K562 (cell line): ENCODE results near the gene USP48. TPM values are rescaled to one million over a fixed set of nuclear protein-coding genes. Genes with fewer than 3 reads are reported as not detected.

ENCODE experiments used
- COPS2 ChIP-seq: fragments of 450-650 bp; conservative IDR thresholded peaks from 2 replicates; pipeline ENCODE4 v1.6.1; 2016; ENCODE audit warnings: mild to moderate bottlenecking, moderate library complexity
- DNMT1 ChIP-seq: fragments of 450-650 bp; IDR thresholded peaks from 2 replicates; pipeline ENCODE4 v1.6.1; 2016; ENCODE audit warnings: antibody characterized with exemption, mild to moderate bottlenecking
- FOXP1 ChIP-seq: sonication (generic); formaldehyde crosslinking; IDR thresholded peaks from 2 replicates; pipeline ENCODE4 v1.8.0; 2022; ENCODE audit warnings: mild to moderate bottlenecking, missing genetic modification reagents
- HCFC1 ChIP-seq: IDR thresholded peaks from 2 replicates; pipeline ENCODE4 v1.6.1; 2012; ENCODE audit warnings: low read depth, low read length, improper control_type of control experiment
- HLTF ChIP-seq: fragments of 450-650 bp; IDR thresholded peaks from 2 replicates; pipeline ENCODE4 v1.6.1; 2016
- KAT8 ChIP-seq: fragments of 450-650 bp; IDR thresholded peaks from 2 replicates; pipeline ENCODE4 v1.6.1; 2016; ENCODE audit warnings: low read depth, mild to moderate bottlenecking
- MEF2D ChIP-seq: conservative IDR thresholded peaks from 2 replicates; pipeline ENCODE4 v1.6.1; 2016; ENCODE audit warnings: low read depth, missing genetic modification characterization, missing compliant biosample characterization
- NR4A1 ChIP-seq, 2 experiments: fragments of 250-450 bp in 1 of 2; fragments of 450-650 bp in 1 of 2; sonication (Bioruptor Pico) in 1 of 2; IDR thresholded peaks; 2 replicates each; pipeline versions ENCODE4 v1.4.0 to v1.6.1; 2016 to 2020; ENCODE audit warnings: mild to moderate bottlenecking in 2 of 2, missing compliant biosample characterization in 1 of 2, missing genetic modification characterization in 1 of 2, moderate library complexity in 1 of 2
- SMAD2 ChIP-seq: fragments of 150-350 bp; IDR thresholded peaks from 2 replicates; pipeline ENCODE4 v1.6.1; 2014; ENCODE audit warnings: low read depth, mild to moderate bottlenecking, low read length
- SP1 ChIP-seq: sonication (generic); formaldehyde crosslinking; IDR thresholded peaks from 2 replicates; pipeline ENCODE4 v1.8.1; 2022; ENCODE audit warnings: mild to moderate bottlenecking, missing genetic modification reagents
- ZC3H8 ChIP-seq: fragments of 450-650 bp; IDR thresholded peaks from 2 replicates; pipeline ENCODE4 v1.6.1; 2017
- ZNF133 ChIP-seq: fragments of 250-450 bp; sonication (Bioruptor Pico); IDR thresholded peaks from 2 replicates; pipeline ENCODE4 v1.4.0; 2020; ENCODE audit warnings: mild to moderate bottlenecking
- polyA plus RNA-seq, 8 experiments: library from polyadenylated mRNA; depleted of rRNA in 4 of 8; stranded (reverse) in 5 of 8; unstranded in 3 of 8; fragments of >200 nt; fragmentation: Nextera tagmentation in 2 of 8; fragmentation: Illumina TruSeq in 1 of 8; extraction: Ambion mirVana in 2 of 8; extraction: Trizol in 1 of 8; gene quantifications; 2 replicates each; pipeline versions ENCODE4 v1.2.1 to v1.2.3, GENCODE V29; 2011 to 2014; ENCODE audit warnings: inconsistent platforms in 1 of 8, missing spikeins in 1 of 8
- total RNA-seq, 7 experiments: library from RNA; depleted of rRNA in 6 of 7; stranded (reverse); fragments of >200 nt in 6 of 7; fragmentation: Illumina TruSeq in 2 of 7; extraction: Trizol in 2 of 7; gene quantifications; 2 replicates each; pipeline versions ENCODE4 v1.2.1 to v1.2.3, GENCODE V29; 2011 to 2021; ENCODE audit warnings: low replicate concordance in 1 of 7
- TF ChIP-seq, protein P1 (sequence below): sonication (generic); formaldehyde crosslinking; IDR thresholded peaks from 2 replicates; pipeline ENCODE4 v1.8.1; 2023; ENCODE audit warnings: mild to moderate bottlenecking, missing genetic modification reagents
- TF ChIP-seq, protein P2 (sequence below): fragments of 250-450 bp; sonication (Bioruptor Pico); IDR thresholded peaks from 2 replicates; pipeline ENCODE4 v1.8.0; 2021; ENCODE audit warnings: borderline replicate concordance, mild to moderate bottlenecking, moderate library complexity; ENCODE audit not compliant: poor library complexity, severe bottlenecking
- TF ChIP-seq, protein P3 (sequence below): IDR thresholded peaks from 2 replicates; pipeline ENCODE4 v1.6.1; 2016; ENCODE audit warnings: missing genetic modification characterization, missing compliant biosample characterization
- TF ChIP-seq, protein P4 (sequence below), 2 experiments: fragments of 450-650 bp in 1 of 2; IDR thresholded peaks; 2 replicates each; pipeline ENCODE4 v1.6.1; 2011 to 2017; ENCODE audit warnings: low read depth in 2 of 2, antibody characterized with exemption in 1 of 2, borderline replicate concordance in 1 of 2, low read length in 1 of 2, mild to moderate bottlenecking in 1 of 2, mixed read lengths in 1 of 2; ENCODE audit not compliant: control insufficient read depth in 1 of 2
- TF ChIP-seq, protein P5 (sequence below): fragments of 450-650 bp; IDR thresholded peaks from 2 replicates; pipeline ENCODE4 v1.6.1; 2014; ENCODE audit warnings: low read depth, mild to moderate bottlenecking, moderate library complexity, borderline replicate concordance

Gene USP48
- total and polyA plus RNA-seq, 9 of the 15 experiments (the other 6 are each of a cell fraction or from before 2014, with no cell fraction given), result 23.3 to 123 (median 106) TPM

DNA sequence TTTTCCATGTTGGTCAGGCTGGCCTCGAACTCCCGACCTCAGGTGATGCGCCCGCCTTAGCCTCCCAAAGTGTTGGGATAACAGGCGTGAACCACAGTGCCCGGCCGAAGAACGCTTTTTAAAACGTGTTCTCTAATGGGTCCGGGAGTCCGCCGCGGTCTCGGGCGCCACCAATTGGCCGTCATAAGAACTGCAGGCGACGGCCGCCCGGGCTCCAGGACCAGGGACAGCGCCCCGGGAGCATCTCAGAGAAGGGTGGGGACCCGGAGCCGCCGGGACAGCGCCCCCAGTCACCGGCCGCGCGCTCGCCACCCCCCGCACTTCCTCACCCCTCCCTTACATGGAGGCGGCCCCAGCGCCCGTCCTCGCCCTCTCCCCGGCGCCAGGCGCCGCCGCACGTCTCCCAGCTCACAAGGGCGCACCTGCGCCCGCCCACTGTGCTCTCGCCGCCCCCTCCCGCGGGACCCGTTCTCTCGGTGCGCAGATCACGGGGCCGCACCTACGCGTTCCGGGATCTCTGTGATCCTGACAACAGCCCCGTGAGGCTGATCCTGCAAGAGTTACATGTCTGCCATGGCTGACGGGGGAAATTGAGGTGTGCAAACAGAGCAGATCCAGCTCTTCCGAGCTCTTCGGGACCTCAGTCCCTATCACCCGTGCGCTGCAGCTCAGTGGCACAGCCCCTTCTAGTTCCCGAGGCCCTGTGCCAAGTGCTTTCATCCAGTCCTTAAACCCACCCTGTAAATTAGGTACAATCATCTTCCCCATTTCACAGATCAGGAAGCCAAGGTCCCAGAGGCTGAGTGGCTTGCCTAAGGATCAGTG lies 123.6 kb downstream of the USP48 start (continued):
- TF ChIP-seq ZNF133 (no peak), HCFC1 (peak; percentile 51; the same call in 1 of the 2 replicates), SMAD2 (no peak), FOXP1 (peak; percentile 99), COPS2 (no peak), ZC3H8 (no peak), KAT8 (no peak), MEF2D (tag) (no peak), HLTF (0 out of 2 replicates have a peak, but pooled peaks have one; percentile 8), SP1 (CRISPR knock-in tag) (peak; percentile 87), DNMT1 (no peak), NR4A1 (CRISPR knock-in tag; IDR thresholded peaks at IDR 0.05) (0 out of 2 replicates have a peak, but pooled peaks have one; percentile 6), NR4A1 (tag; IDR thresholded peaks at IDR 0.05) (0 out of 2 replicates have a peak, but pooled peaks have one; percentile 73)
- TF ChIP-seq, protein P1, sequence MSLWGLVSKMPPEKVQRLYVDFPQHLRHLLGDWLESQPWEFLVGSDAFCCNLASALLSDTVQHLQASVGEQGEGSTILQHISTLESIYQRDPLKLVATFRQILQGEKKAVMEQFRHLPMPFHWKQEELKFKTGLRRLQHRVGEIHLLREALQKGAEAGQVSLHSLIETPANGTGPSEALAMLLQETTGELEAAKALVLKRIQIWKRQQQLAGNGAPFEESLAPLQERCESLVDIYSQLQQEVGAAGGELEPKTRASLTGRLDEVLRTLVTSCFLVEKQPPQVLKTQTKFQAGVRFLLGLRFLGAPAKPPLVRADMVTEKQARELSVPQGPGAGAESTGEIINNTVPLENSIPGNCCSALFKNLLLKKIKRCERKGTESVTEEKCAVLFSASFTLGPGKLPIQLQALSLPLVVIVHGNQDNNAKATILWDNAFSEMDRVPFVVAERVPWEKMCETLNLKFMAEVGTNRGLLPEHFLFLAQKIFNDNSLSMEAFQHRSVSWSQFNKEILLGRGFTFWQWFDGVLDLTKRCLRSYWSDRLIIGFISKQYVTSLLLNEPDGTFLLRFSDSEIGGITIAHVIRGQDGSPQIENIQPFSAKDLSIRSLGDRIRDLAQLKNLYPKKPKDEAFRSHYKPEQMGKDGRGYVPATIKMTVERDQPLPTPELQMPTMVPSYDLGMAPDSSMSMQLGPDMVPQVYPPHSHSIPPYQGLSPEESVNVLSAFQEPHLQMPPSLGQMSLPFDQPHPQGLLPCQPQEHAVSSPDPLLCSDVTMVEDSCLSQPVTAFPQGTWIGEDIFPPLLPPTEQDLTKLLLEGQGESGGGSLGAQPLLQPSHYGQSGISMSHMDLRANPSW, result peak; percentile 61; the same call in 1 of the 2 replicates
- TF ChIP-seq, protein P2, sequence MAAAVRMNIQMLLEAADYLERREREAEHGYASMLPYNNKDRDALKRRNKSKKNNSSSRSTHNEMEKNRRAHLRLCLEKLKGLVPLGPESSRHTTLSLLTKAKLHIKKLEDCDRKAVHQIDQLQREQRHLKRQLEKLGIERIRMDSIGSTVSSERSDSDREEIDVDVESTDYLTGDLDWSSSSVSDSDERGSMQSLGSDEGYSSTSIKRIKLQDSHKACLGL (CRISPR knock-in tag), result no peak
- TF ChIP-seq, protein P3, sequence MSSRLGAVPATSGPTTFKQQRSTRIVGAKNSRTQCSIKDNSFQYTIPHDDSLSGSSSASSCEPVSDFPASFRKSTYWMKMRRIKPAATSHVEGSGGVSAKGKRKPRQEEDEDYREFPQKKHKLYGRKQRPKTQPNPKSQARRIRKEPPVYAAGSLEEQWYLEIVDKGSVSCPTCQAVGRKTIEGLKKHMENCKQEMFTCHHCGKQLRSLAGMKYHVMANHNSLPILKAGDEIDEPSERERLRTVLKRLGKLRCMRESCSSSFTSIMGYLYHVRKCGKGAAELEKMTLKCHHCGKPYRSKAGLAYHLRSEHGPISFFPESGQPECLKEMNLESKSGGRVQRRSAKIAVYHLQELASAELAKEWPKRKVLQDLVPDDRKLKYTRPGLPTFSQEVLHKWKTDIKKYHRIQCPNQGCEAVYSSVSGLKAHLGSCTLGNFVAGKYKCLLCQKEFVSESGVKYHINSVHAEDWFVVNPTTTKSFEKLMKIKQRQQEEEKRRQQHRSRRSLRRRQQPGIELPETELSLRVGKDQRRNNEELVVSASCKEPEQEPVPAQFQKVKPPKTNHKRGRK (tag), result no peak
- TF ChIP-seq, protein P4, sequence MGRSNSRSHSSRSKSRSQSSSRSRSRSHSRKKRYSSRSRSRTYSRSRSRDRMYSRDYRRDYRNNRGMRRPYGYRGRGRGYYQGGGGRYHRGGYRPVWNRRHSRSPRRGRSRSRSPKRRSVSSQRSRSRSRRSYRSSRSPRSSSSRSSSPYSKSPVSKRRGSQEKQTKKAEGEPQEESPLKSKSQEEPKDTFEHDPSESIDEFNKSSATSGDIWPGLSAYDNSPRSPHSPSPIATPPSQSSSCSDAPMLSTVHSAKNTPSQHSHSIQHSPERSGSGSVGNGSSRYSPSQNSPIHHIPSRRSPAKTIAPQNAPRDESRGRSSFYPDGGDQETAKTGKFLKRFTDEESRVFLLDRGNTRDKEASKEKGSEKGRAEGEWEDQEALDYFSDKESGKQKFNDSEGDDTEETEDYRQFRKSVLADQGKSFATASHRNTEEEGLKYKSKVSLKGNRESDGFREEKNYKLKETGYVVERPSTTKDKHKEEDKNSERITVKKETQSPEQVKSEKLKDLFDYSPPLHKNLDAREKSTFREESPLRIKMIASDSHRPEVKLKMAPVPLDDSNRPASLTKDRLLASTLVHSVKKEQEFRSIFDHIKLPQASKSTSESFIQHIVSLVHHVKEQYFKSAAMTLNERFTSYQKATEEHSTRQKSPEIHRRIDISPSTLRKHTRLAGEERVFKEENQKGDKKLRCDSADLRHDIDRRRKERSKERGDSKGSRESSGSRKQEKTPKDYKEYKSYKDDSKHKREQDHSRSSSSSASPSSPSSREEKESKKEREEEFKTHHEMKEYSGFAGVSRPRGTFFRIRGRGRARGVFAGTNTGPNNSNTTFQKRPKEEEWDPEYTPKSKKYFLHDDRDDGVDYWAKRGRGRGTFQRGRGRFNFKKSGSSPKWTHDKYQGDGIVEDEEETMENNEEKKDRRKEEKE (IDR thresholded peaks at IDR 0.05; ENCODE audit: borderline replicate concordance in 1 of 2, control insufficient read depth in 1 of 2, low read depth in 2 of 2, low read length in 1 of 2), result 0 out of 4 replicates have a peak, but pooled peaks of 1 of the 2 experiments have one; percentile 24
- TF ChIP-seq, protein P5, sequence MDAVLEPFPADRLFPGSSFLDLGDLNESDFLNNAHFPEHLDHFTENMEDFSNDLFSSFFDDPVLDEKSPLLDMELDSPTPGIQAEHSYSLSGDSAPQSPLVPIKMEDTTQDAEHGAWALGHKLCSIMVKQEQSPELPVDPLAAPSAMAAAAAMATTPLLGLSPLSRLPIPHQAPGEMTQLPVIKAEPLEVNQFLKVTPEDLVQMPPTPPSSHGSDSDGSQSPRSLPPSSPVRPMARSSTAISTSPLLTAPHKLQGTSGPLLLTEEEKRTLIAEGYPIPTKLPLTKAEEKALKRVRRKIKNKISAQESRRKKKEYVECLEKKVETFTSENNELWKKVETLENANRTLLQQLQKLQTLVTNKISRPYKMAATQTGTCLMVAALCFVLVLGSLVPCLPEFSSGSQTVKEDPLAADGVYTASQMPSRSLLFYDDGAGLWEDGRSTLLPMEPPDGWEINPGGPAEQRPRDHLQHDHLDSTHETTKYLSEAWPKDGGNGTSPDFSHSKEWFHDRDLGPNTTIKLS, result 0 out of 2 replicates have a peak, but pooled peaks have one; percentile 17
